Mucosa of stomach (tissue), 1 donor: Measurements from ENCODE around the gene RAB7A.
"Not testable (repeated sequence)": the region's sequence is repeated elsewhere in the genome, so short reads cannot be mapped to it uniquely, and the experiment has no call there.

ENCODE experiments used
- H3K27me3 ChIP-seq: one replicate; pipeline ENCODE4 v1.7.0; 2013; ENCODE audit warnings: mild to moderate bottlenecking, low read length; ENCODE audit not compliant: control insufficient read depth, insufficient read depth
- H3K36me3 ChIP-seq: one replicate; pipeline ENCODE4 v1.7.0; 2013; ENCODE audit warnings: low read length; ENCODE audit not compliant: control insufficient read depth, insufficient read depth
- H3K4me1 ChIP-seq: one replicate; pipeline ENCODE4 v1.7.0; 2013; ENCODE audit warnings: mild to moderate bottlenecking, low read length; ENCODE audit not compliant: control insufficient read depth, insufficient read depth
- H3K4me3 ChIP-seq: one replicate; pipeline ENCODE4 v1.7.0; 2013; ENCODE audit warnings: low read length
- H3K9ac ChIP-seq: one replicate; pipeline ENCODE4 v1.7.0; 2013; ENCODE audit warnings: mild to moderate bottlenecking, low read length, moderate library complexity
- H3K9me3 ChIP-seq: one replicate; pipeline ENCODE4 v1.7.0; 2013; ENCODE audit warnings: mild to moderate bottlenecking, low read length, moderate library complexity; ENCODE audit not compliant: control insufficient read depth
- donor health status: Pancreatic carcinoma.

Gene RAB7A

DNA sequence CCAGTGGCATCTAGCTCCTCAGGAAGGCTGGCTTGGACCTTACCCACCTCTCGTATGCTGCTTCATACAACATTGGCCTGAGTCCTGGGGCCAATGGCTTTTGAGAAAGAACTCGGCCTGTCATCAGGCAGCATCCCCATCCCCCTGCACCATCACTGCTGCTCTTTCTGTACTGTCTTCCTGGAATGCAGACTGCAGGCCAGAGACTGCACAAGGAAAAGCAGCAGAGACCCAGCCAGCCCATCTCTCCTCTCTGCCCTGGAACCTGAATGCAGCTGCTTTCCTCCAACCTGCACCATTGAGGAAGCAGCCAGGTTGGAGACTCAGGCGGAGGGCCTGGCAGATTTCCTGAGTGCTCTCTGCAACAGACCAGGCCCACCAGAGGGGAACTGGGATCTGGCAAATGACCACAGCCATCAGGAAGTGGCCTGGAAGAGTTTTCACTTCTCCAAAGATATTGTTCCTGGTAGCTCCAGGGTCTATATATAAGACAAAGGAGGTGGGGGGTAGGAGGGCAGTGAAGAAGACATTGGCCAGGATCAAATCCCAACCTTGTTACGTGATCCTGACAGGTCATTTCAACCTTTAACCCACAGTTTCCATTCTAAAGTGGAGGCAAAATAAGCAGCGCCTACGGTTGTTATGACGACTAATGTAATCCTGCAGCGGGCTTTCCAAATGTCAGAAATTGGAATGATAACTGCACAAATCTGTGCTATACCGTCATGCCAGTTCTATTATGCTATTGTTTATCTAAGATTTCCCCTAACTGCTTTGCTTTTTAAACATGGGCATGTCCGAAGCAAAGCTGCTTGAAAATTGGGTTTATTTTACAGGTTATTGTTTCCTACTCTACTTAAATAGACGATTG, 24.4 kb upstream of the RAB7A start:
- H3K9me3 ChIP-seq: no peaks in the 10 kb centered on the region
- no peaks in the 10 kb centered on the region for H3K4me1 ChIP-seq
- H3K27me3 ChIP-seq: no peaks in the 10 kb centered on the region
- no peak overlapping the region for H3K9ac ChIP-seq
- H3K4me3 ChIP-seq: no peak overlapping the region
- H3K36me3 ChIP-seq: no peaks in the 10 kb centered on the region

DNA sequence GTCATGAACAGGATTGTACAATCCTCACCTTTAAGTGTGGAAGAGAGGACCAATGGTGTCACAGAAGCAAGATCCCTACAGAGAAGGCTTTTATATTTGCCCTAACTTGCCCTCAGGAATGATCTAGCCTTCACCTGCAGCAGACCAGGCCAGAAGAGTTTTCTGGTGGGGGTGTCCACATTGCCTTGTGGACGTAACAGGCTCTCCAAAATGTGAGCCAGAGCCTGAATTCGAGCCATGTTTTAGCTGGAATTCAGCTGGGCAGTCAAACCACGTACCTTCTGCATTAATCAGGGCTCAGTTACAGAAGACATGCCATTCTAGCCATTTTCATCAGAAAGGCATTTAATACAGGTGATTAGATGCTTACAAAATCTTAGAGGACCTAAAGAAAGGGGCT, 23.6 kb upstream of the RAB7A start:
- H3K4me3 ChIP-seq: no peak overlapping the region
- H3K4me1 ChIP-seq: no peaks in the 10 kb centered on the region
- H3K9me3 ChIP-seq: no peaks in the 10 kb centered on the region
- H3K9ac ChIP-seq: no peak overlapping the region
- H3K36me3 ChIP-seq: no peaks in the 10 kb centered on the region
- no peaks in the 10 kb centered on the region for H3K27me3 ChIP-seq

DNA sequence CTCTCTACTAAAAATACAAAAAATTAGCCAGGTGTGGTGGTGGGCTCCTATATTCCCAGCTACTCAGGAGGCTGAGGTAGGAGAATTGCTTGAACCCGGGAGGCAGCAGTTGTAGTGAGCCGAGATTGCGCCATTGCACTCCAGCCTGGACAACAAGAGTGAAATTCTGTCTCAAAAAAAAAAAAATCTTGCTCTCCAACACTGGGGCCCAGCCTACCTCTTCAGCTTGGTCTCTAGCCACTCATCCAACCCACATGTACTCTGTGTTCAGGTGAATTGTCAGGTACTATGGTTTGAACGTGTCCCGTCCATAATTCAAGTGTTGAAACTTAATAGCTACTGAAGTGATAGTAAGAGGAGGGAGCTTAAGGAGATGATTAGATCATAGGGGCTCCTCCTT, 22.4 kb upstream of the RAB7A start:
- H3K4me3 ChIP-seq: no peak overlapping the region
- no peak overlapping the region for H3K9ac ChIP-seq
- H3K9me3 ChIP-seq: no peaks in the 10 kb centered on the region
- no peaks in the 10 kb centered on the region for H3K27me3 ChIP-seq
- H3K36me3 ChIP-seq: no peaks in the 10 kb centered on the region
- no peaks in the 10 kb centered on the region for H3K4me1 ChIP-seq

DNA sequence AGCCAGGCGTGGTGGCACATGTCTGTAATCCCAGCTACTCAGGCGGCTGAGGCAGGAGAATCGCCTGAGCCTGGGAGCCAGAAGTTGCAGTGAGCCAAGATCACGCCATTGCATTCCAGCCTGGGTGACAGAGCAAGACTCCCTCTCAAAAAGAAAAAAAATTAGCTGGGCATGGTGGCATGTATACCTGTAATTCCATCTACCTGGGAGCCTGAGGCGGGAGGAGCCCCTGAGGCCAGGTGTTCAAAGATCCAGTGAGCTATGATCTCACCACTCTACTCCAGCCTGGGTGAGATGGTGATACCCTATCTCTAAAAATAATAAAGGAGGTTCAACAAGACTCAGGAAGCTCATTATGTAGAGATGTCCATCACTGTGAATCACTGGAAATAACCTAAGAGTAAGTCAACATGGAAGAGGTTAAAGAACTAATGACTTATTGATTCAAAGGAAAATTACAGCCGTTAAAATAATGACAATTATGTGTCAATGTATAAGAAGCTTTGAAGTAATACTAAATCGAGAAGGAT, 19.8 kb upstream of the RAB7A start:
- Histone ChIP-seq H3K4me3 (no peak overlapping the region), H3K9ac (no peak overlapping the region), H3K4me1 (no peaks in the 10 kb centered on the region), H3K36me3 (no peaks in the 10 kb centered on the region), H3K9me3 (no peaks in the 10 kb centered on the region), H3K27me3 (no peaks in the 10 kb centered on the region)

DNA sequence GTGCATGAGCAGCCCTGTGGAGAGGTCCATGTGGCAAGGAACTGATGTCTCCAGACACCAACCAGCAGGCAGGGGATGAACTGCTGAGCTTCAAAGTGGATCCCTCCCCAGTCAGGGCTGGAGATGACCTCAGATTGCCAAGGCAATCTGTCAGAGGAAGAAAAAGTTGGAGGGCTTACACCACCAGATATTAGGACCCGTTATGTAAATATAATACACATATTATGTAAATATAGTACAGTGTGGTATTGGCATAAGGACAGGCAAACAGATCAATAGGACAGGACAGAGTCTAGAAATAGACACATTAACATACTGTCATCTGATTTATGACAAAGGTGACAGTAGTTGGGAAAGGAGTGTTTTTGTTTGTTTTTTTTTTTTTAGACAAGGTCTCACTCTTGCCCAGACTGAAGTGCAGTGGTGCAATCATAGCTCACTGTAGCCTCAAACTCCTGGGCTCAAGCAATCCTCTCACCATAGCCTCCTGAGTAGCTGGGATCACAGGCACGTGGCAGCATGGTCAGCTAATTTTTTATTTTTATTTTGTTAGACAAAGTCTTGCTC, 18.0 kb upstream of the RAB7A start:
- H3K9me3 ChIP-seq: no peaks in the 10 kb centered on the region
- no peaks in the 10 kb centered on the region for H3K27me3 ChIP-seq
- no peak overlapping the region for H3K9ac ChIP-seq
- no peaks in the 10 kb centered on the region for H3K4me1 ChIP-seq
- H3K4me3 ChIP-seq: no peak overlapping the region
- no peaks in the 10 kb centered on the region for H3K36me3 ChIP-seq

DNA sequence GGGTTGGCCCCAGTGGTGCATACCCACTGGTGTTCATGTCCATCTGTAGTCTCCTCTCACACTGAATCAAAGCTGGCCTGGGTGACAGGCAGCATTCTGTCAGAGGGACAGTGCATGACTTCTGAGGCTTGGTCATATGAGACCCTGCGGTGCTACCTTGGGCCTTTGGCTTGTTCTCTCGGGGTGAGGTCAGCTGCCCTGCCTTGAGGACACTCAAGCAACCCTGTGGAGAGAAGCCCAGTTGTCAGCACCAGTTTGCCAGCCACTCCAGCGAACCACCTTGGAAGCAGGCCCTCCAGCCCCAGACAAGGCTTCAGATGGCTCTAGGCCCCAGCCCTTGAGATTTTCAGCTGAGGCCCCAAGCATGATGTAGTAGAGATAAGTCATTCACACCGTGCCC, 16.9 kb upstream of the RAB7A start:
- Histone ChIP-seq H3K9ac (no peak overlapping the region), H3K4me1 (no peaks in the 10 kb centered on the region), H3K36me3 (no peaks in the 10 kb centered on the region), H3K27me3 (no peaks in the 10 kb centered on the region), H3K9me3 (no peaks in the 10 kb centered on the region), H3K4me3 (no peak overlapping the region)

DNA sequence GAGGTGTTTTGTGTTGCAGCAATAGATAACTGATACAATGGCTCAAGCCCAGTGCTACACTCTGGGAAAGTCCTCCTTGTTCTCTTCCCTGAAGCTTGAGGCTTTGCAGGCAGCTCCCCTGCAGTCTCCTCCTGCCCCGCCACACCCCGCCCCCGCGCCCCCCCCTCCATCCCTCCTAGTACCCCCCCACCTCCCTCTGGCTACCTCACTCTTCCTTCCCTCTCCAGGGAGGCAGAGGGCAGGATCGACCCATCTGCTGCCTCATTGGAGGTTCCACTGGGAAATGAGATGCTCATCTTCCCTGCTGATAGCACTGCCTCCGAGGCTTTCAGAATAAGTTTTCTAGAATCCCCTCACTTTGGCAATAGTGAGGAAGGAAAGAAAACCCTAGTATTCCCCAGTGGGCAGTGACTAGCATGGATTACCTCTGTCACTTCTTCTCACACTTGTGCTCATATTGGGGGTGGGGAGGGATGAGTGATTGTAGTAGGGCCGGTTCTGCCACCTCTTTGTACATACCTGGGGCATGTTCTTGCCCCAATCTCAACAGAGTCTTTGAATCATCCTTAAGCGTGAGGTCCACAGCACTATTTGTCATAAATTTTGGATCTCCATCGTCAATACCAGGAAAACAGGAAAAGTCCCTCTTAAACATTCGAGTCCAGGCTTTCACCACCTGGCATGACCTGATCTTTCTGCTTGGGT, 16.3 kb upstream of the RAB7A start:
- Histone ChIP-seq H3K4me1 (no peaks in the 10 kb centered on the region), H3K27me3 (no peaks in the 10 kb centered on the region), H3K36me3 (no peaks in the 10 kb centered on the region), H3K9me3 (no peaks in the 10 kb centered on the region), H3K9ac (no peak overlapping the region), H3K4me3 (no peak overlapping the region)

DNA sequence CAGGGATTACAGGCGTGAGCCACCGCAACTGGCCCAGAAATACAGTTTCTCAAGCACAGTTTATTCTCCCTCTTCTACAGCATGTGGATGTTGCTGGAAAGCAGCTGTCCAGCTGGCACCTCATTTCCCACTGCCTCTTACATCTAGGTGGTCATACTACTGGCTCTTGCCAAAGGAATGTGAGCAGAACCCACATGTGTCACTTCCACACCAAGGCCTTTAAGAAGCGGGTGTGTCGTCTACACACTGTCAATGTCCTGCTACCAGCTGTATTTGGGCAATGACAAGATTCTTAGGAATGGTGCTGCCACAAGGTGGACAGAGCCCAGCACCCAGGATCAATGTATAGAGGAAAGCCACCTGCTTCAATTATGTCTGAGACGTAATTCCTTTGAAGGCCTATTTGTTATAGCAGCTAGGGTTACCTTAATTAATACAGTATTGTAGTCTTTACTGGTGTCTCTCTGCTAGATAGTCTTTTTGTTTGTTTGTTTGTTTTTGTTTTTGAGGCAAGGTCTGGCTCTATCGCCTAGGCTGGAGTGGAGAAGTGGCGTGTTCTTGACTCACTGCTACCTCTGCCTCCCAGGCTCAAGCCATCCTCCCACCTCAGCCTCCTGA, 15.1 kb upstream of the RAB7A start:
- H3K4me3 ChIP-seq: no peak overlapping the region
- H3K9me3 ChIP-seq: no peaks in the 10 kb centered on the region
- no peaks in the 10 kb centered on the region for H3K36me3 ChIP-seq
- H3K27me3 ChIP-seq: no peaks in the 10 kb centered on the region
- no peak overlapping the region for H3K9ac ChIP-seq
- H3K4me1 ChIP-seq: no peaks in the 10 kb centered on the region

DNA sequence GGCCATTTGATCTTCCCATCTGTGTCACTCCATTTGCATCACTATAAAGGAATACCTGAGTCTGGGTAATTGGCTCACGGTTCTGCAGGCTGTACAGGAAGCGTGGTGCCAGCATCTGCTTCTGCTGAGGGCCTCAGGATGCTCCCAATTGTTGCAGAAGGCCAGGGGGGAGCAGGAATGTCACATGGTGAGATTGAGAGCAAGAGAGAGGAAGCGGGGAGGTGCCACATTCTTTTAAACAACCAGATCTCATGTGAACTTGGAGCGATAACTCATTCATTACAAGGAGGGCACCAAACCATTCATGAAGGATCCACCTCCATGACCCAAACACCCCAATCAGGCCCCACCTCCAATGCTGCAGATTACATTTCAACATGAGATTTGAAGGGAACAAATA, 13.1 kb upstream of the RAB7A start:
- no peak overlapping the region for H3K9ac ChIP-seq
- H3K27me3 ChIP-seq: no peaks in the 10 kb centered on the region
- no peaks in the 10 kb centered on the region for H3K36me3 ChIP-seq
- no peaks in the 10 kb centered on the region for H3K4me1 ChIP-seq
- no peak overlapping the region for H3K4me3 ChIP-seq
- no peaks in the 10 kb centered on the region for H3K9me3 ChIP-seq

DNA sequence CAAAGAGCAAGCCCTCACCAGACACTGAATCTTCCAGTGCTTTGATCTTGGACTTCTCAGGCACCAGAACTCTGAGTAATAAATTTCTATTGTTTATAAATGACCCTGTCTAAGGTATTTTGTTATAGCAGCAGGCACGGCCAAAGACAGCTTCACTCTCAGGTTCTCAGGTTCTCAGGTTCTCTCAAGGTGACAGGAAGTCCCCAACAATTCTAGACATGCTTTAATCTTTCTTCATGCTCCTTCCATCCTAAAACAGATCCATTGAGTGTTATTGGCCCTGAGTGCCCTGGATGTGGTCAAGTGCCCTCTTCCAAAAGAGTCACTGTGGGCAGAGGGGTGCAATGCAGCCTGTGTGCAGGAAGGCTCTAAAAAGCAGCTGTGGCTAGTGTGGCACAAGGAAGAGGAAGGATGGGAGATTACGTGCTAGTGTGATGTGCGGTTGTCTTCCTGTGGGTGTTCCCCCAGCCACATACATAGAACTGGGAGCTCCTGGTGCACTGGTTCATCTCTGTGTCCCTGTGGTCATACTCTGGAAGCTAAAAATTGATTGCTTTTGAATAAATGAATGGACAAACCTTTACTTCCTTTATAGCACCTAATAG, 11.0 kb upstream of the RAB7A start:
- H3K4me1 ChIP-seq: no peaks in the 10 kb centered on the region
- H3K9me3 ChIP-seq: no peaks in the 10 kb centered on the region
- no peak overlapping the region for H3K4me3 ChIP-seq
- no peaks in the 10 kb centered on the region for H3K36me3 ChIP-seq
- H3K9ac ChIP-seq: no peak overlapping the region
- H3K27me3 ChIP-seq: no peaks in the 10 kb centered on the region

DNA sequence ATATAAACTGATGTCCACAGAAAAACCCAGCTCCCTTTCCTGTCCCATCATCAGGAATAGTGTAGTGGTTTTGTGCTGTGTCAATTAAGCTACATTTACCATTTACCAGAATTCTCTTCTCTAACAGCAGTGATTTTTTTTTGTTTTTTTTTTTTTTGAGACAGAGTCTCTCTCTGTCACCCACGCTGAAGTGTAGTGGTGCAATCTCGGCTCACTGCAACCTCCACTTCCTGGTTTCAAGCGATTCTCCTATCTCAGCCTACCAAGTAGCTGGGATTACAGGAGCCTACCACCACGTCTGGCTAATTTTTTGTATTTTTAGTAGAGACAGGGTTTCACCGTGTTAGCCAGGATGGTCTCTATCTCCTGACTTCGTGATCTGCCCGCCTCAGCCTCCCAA, 7.1 kb upstream of the RAB7A start:
- H3K27me3 ChIP-seq, H3K36me3 ChIP-seq, H3K9me3 ChIP-seq, H3K4me3 ChIP-seq, H3K9ac ChIP-seq, H3K4me1 ChIP-seq: not testable (repeated sequence)
